Kidney capillary endothelial cell (primary cell): ENCODE measurements around the gene CHRNA7.
"Not testable (repeated sequence)": the region's sequence is repeated elsewhere in the genome, so short reads cannot be mapped to it uniquely, and the experiment has no call there.

Source experiments
- DNase-seq: peaks from one replicate; pipeline ENCODE4 v3.0.0-alpha.2; 2018; ENCODE audit warnings: low spot score

Gene CHRNA7

DNA sequence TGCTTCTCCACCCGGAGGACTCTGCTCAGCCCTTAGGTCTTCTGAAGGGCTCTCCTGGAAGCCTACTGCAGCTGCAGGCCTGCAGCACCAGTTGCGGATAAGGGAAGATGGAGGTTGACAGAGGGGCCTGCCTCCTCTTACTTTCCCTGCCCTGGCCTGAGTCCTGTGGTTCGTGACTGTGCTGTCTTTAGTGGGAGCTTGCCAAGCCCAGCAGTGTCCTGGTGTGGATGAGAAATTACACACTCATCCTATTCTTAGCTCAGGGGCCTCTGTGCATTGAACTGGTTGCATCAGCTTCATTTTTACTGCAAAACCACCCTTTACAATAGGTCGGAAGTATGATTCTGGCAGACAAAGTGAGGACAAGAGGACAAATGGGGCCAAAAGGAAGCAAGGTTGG is 163.5 kb downstream of the CHRNA7 start:
- DNase-seq, result not testable (repeated sequence)

DNA sequence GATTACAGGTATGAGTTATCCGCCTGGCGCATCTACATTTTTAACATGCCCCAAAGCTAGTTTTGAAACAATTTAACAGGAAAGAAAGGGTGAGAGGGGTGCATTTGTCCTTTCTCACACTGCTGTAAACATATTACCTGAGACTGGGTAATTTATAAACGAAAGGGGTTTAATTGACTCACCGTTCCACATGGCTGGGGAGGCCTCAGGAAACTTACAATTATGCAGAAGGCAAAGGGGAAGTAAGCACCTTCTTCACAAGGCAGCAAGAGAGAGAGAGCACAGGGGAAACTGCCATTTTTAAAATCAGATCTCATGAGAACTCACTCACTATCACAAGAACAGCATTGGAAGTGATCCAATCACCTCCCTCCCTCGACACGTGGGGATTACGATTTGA is 165.9 kb downstream of the CHRNA7 start:
- DNase-seq, result not testable (repeated sequence)

DNA sequence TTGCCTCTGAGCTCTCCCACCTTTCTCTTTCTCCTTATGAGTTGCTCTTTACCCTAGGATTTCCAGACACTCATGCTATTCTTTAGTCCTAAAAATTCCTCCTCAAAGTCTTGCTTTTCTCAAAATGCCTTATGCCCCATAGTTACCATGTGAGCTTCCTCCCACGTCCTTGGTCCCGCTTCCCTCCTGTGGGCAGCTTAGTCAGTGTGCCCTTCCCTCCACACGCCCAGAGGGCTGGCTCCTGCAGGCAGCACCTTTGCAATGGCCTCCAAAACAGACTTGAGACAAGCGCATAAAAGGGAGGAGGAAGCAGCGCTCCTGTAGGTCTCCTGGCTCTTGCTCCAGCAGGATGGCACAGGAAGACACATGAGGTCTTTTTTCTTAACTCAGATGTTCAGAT is 168.6 kb downstream of the CHRNA7 start:
- DNase-seq, result not testable (repeated sequence)

- DNase-seq, result not testable (repeated sequence)
Observed at GRCh38 chr15:32209081-32209480, 178.8 kb downstream of the CHRNA7 start.

- DNase-seq, result no peak
Observed at GRCh38 chr15:32218666-32219065, 188.4 kb downstream of the CHRNA7 start.
